Measurements from ENCODE around the gene SGCB.
"Not testable (repeated sequence)": the region's sequence is repeated elsewhere in the genome, so short reads cannot be mapped to it uniquely, and the experiment has no call there.

Gene SGCB, protein sequence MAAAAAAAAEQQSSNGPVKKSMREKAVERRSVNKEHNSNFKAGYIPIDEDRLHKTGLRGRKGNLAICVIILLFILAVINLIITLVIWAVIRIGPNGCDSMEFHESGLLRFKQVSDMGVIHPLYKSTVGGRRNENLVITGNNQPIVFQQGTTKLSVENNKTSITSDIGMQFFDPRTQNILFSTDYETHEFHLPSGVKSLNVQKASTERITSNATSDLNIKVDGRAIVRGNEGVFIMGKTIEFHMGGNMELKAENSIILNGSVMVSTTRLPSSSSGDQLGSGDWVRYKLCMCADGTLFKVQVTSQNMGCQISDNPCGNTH

DNA sequence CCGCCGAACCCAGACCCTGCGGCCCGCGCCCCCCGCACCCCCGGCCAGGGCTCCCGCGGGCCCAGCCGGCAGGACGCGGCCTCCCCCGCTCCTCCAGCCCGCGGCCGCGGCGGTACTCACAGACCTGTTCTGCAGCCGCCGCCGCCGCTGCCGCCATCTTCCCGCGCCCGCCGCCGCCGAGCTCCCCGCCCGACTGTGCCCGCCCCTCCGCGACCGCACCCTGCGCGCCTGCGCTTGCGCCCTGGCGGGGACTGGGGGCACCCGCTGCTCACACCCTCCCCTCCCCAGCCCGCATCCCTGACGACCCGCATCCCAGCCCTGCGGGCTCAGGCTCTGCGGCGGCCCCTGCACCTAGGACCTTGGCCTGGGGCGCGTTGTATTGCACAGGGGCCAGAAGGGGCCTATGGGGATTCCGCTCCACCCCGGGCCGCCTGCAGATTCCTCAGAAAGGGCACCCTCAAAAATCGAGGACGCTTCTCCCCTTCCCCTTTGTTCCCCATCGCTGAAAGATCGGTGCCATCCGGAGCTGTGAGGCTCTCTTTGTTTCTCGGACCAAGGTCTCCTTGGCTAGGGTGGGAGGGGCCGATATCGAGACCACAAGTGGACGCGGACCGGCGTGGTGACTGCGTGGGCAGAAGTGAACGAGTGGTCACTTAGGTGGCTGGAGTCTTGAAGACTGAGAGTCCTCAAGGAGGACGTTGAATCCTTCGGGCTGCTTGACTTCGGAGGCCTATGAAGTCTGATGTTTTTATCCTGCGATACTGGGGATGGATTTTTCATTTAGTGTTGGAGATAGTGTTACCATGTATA, at the start of gene SGCB:
TSS of gene SGCB (minus strand) at position 197 of the 810 bp plus-strand sequence. CDS start at position 157, 40 bp downstream.
- peak; percentile 62 for DNase-seq (ENCODE audit: low read depth)

DNA sequence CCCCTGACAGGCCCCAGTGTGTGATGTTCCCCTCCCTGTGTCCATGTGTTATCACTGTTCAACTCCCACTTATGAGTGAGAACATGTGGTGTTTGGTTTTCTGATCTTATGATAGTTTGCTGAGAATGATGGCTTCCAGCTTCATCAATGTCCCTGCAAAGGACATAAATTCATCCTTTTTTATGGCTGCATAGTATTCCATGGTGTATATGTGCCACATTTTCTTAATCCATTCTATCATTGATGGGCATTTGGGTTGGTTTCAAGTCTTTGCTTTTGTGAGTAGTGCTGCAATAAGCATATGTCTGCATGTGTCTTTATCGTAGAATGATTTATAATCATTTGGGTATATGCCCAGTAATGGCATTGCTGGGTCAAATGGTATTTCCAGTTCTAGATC, 48.3 kb upstream of the SGCB start:
- DNase-seq (ENCODE audit: low read depth) = not testable (repeated sequence)

DNA sequence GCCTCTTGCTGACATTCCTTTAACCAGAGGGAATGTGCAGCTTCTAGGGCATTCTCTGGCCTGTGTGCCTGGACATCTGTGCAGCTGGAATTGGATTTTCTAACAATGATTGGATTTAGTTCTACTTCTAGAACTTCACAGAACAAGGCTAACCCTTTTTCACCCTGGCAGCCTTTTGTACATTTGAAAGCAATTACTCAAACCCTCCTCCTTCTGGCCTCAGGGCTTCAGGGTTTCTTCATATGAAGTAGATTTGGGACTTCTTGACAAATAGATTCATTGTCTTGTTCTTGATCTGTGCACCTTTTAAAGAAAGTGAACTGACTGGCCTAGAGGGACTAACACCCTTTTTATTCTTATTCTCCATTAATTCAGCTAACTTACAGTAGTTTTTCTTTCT, 43.1 kb upstream of the SGCB start:
- DNase-seq (ENCODE audit: low read depth) = no peak

DNA sequence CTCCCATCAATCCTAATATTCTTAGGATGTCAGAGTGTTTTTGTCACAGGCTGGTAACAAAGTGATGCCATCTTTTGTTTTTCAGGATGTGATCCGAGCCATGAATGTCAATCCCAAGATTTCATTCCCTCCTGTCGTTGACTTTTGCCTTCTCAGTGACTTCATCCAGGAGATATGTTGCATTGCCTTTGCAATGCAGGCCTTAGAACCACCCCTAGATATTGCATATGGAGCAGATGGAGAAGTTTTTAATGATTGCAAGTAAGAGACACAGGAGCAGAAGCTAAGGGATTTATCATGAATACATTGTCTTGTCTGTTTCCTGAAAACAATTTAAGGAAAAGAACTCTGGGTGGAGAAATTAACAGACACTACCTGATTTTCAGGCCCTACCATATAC, 41.6 kb upstream of the SGCB start:
- DNase-seq (ENCODE audit: low read depth) = no peak

DNA sequence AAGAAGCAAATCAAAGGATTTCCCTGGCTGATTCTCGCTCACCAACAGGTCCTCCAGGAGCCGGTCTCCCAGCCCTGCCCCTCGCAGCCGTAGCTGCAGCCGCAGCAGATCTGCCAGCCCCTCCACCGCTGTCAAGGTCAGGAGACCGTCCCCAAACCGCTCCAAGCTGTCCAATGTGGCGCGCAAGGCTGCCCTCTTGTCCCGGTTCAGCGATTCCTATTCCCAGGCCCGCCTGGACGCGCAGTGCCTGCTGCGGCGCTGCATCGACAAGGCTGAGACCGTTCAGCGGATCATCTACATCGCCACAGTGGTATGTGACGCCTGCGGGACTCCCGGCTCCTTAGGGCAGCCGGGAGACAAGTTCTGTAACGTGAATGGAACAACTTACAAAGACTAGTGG, 38.6 kb upstream of the SGCB start:
- no peak for DNase-seq (ENCODE audit: low read depth)

DNA sequence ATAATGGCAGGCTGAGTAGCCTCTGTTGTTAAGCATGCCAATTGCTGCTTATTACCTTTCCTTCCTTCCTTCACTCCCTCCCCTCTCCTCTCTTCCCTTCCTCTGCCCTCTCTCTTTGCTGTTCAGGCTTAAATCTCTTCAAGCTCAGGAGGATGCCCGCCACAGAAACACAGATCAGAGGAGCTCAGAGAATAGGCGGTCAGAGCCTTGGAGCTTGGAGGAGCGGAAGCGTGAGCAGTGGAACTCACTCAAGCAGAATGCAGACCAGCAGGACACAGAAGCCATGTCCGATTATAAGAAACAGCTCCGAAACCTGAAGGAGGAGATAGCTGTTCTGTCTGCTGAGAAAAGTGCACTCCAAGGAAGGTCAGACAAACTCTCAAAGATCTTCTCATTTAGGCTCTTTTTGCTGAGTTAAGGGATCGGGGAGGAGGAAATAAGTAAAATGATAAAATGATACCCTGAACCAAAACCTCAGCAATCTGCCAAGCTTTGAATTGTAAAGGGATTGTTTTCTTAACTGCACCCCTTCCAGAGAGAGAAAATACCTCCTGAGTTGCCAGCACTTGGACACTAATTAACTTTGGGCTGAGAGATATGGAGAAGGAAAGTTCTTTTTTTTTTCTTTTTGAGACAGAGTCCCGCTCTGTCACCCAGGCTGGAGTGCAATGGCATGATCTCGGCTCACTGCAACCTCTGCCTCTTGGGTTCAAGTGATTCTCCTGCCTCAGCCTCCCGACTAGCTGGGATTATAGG, 33.9 kb upstream of the SGCB start:
- DNase-seq (ENCODE audit: low read depth) = no peak

DNA sequence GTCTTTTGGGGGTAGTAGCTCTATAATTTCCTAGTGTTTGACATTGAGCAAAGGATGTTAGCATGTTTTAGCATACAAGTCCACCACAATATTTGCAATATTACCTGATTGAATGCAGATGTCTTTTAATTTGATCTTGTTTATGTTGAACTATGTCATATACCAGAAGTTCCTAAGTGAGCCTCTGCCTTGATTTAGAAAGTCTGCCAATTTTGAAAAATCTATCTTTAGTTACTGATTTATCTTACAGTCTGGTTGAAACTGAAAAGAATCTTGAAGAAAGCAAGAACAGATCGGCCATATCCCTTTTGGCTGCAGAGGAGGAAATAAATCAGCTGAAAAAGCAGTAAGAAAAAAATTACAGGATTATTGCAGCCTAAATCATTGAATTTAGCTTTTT, 31.5 kb upstream of the SGCB start:
- DNase-seq (ENCODE audit: low read depth) = no peak

DNA sequence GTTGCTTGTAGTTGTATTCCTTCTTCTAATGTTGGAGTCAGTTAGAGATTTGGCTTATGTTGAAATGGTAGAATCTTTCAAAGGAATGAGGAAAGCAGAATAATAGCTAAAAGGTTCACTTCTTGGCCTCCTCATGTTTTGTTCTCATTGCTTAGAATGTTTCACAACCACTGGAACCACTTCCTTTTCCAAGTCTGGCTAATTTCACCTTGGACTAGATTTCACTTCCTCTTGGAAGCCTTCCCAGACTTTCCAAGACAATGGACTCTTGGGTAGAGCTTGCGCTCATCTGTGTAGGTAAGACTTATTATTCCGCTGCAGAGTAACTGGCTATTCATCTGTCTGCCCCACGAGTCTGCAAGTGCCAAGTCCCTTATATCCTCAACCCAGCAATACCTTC, 21.3 kb upstream of the SGCB start:
- DNase-seq (ENCODE audit: low read depth) = no peak

DNA sequence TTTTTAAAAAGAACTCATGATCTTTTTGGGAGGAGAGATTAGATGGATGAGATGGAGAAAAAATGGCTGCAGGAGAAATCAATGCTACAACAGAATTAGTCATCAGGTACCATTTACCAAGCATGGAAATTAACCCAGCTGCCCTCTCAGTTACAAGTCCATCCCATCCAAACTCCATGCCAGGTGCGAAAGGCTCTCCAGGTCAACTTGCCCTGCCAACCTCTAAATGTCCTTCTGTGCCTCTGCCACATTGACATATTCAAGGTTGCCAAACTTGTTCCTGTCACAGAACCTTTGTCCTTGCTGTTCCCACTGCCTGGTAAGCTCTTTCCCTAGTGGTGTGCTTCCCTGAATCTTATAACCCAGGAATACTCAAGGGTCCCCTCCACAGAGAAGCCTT, 20.2 kb upstream of the SGCB start:
- no peak for DNase-seq (ENCODE audit: low read depth)

DNA sequence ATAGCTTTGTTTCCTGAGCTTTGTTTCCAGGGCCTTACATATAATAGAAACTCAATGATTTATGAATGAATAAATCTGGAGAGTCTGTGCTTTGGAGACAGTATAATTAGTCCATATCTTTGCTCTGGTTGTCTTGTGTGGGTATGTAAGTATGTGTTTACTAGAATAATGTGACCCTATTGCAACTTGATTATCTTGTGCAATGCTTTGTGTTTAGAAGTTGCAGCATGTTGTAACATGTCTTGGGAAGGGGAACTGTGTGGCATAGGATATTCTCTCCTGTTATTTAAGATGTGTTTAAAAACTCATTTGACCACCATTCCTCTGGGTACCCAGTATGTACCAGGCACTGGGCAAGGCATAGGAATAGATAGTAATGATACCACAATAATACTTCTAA, 19.1 kb upstream of the SGCB start:
- DNase-seq (ENCODE audit: low read depth) = no peak

DNA sequence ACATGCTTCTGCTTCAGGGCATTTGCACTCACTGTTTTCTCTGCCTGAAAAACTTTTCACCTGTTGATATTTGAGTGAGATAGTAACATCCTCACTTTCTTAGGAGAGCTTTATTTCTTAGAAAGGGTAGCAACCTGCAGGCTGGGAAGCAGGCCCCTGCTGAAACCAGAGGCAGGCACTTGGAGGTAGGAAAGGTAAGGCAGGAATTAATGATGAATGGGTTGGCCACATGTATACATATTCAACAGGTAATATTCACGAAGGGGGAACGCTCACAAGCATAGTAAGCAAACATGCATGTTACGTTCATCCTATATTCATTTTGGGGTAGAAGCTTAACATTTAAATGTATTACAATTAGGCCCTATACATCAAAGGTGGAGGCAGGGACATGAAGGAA, 16.2 kb upstream of the SGCB start:
- no peak for DNase-seq (ENCODE audit: low read depth)

DNA sequence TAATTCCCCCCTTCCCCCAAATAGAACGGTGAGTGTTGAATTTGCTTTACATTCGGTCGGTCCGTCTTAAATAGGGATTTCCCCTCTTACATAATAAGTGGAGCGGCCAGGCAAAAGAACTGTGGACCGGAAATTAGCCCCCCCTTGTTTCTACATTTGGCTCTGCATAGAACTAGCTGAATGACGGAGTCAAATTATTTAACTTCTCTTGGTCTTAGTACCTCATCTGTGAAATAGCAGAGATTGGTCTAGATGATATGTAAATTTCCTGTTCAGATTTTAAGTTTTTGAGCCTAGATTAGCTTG, 14.3 kb upstream of the SGCB start:
- DNase-seq (ENCODE audit: low read depth) = no peak

DNA sequence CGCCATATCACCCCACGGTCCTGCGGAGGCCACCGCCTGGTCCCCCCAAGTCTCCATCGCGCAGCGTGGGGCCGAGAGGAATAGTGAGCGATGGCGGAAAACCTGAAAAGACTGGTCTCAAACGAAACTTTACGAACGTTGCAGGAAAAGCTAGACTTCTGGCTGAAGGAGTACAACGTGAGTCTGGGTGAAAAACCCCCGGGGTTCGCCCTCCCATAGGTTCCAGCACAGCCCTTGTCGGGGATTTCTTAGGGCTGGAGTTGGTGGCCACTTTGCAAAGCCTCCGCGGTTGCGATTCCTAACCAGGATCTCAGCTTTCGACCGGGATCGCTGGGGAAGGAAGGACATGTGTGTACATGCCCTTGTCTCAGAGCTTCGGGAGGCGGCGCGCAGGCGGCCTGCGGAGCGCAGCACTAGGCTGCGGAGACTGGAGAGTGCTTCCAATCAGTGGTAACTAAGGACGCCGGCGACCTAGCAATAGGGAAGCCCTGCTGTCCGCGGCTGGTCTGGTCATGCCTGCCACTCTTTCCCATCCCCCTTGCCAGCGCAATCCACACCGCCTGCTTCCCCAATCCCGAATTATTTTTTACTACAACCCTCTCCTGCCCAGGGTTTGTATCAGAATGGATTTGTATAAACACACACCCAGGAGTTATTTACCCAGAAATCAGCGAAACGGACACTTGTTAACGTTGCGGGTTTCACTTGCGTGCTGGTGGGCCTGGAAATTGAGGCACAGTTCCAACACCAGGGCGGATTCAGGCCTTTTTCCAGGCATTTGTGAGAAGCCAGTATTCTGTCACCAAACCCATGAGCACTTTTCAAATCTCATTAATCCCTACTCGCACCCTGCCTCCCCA, 13.7 kb upstream of the SGCB start:
- peak; percentile 59 for DNase-seq (ENCODE audit: low read depth)

DNA sequence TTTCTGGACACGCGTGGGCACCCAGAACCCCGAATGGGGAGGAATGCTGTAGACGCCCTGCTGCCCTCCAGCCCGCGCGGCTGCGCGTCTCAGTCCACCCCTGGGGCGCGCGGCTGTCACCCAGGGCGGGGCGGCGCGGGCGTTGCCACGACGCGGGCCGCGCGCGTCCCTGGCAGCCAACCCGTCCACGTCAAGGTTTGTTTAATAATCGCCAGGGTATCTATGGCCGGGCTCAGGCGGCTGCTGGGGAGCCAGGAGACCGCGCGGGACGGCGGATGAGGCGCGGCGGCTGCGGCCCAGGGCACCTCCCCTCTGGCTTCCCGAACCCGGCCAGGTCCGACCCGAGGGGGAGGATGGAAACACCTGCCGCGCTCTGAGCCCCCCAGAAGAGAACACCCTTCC, 13.1 kb upstream of the SGCB start, which contains the start of gene SPATA18:
TSS of gene SPATA18 (plus strand) at position 92 of the 402 bp plus-strand sequence. CDS start 401 bp downstream, outside the sequence.
- DNase-seq (ENCODE audit: low read depth) = no peak

DNA sequence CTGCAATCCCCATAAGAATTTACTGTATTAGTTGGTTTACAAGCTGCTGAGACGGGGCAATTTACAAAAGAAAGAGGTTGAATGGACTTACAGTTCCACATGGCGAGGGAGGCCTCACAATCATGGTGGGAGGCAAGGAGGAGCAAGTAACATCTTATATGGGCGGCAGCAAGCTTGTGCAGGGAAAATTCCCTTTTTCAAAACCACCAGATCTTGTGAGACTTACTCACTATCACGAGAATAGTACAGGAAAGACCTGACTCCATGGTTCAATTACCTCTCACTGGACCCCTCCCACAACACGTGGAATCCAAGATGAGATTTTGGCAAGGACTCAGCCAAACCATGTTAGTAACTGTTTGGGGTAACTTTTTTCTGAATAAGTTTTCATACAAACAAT, 11.2 kb upstream of the SGCB start:
- no peak for DNase-seq (ENCODE audit: low read depth)

DNA sequence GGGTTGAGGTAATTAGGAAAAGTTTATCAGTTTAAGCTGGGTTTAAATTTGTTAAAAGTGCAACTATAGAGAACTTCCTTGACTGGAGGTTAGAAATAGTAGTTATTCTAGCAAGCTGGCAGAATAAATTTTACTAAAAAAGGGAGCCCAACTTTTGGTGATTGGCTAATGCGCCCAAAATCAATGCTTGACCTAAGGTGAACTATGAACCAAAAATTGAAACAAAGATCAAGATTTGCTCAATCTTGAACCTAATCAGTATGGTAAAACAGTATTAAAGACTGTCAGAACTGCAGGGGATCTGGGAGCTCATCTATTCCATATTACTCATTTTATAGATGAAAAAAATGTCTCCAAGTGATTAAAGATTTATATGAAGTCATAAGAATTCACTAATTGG, 6.9 kb upstream of the SGCB start:
- no peak for DNase-seq (ENCODE audit: low read depth)

DNA sequence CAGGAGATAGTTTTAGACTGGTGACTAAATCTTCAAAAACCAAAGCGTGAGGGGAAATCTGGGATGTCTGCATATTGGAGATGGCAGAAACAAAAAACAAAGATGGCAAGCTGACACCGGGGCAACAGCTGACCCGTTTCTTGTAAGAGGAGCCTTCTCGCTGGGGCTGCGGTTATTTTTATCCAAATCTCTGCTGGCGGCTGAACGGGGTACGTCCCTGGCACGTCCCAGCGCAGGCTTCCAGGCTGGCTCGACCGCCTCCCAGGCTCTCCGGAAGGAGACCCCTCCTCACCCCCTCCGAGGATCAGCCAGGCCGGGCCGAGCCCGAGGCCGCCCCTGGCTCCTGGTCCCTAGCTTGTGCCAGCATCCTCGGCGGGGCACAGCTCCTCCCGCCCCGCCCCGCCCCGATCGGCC, 403 bp downstream of the SGCB start:
- peak; percentile 41 for DNase-seq (ENCODE audit: low read depth)

DNA sequence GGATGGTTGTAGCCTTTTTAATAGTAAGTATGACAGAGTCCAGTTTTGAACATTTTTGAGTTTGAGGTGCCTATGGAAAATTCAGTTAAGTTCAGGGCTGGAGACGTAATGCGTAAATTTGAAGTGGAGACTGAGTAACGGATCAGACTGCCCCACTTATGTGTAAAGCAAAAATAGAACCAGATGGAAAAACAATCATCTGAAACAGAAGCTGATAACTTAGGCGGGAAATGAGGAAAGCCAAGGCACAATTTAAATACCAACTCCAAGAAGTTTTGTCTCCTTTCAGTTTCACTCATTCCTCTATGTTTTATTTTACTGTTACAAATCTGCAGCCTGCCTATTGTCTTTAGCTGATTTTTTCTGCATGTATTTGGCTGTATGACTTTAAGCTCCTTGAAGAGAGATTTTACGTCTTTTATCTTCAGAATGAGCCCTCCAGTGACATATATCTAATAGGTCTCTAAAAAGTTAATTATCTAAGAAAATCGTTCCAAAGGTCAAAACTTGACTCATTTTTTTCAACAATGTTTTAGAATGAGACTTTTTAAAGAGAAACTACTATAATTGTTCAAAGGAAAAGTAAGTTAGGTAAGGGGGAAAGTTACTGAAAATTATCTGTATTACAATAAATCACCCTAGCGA, 1.1 kb downstream of the SGCB start:
- DNase-seq (ENCODE audit: low read depth) = no peak

DNA sequence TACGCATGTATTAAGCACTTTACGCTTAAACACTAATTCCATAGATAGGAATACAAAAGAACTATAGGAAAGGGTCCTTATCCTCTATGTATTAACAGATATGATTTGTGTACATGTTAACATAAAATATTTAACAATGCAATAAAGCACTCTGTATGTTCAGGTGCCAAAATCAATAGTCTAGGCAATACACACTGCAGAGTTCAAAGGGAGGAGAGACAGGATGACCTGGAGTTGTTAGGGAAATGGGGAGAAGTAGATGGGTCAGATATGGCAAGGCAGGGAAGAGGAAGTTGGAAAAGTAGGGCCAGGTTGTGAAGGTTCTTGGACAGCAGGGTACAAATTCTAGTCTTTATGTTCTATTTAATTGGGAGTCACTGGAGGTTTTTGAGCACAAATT, 2.9 kb downstream of the SGCB start:
- DNase-seq (ENCODE audit: low read depth) = no peak

DNA sequence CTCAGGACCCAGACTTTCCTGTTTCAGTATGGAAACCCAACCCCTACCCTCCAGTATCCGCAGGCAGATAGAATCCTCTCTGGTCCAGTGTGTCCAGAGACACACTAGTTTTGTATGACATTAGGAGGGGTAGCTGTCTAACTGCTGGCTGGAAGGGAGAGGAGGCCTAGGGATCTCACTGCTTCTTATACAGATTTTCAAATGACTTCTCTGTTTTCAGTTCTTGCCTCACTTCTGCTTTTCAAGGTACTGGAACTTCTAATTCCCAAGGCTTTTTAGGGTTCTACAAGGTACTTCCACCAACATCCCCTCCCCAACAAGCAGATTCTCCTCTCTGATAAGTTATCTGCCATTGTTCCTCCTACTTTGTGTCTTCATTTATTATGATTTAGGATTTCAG, 6.1 kb downstream of the SGCB start:
- no peak for DNase-seq (ENCODE audit: low read depth)

DNA sequence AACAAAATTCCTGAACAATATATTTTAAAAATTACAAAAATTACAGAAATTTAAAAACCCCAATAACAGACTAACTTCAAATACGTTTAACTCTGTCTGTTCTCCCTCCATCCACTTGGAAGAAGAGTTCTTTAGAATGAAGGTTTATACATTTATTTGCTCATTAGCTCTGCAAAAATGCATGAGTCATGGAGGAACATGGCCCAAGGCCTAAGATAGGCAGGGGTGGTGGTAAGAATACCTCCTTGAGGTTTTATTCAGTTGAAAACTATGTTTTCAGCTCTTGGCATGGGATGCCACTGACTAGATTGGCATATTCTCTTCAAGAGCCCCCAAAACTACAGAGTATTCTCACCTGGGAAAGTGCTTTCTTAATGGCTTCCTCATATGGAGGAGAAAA, 9.1 kb downstream of the SGCB start:
- peak; percentile 85 for DNase-seq (ENCODE audit: low read depth)
